Islet of Langerhans (tissue), 1 donor: Measurements from ENCODE around the gene ATAD3C.
"Not testable (repeated sequence)": the region's sequence is repeated elsewhere in the genome, so short reads cannot be mapped to it uniquely, and the experiment has no call there.

Source experiments
- FAIRE-seq: peaks from one replicate; lab custom pipeline; 2011; peaks lifted over from hg19 to GRCh38; lab: Jason Lieb, UNC

Gene ATAD3C

DNA sequence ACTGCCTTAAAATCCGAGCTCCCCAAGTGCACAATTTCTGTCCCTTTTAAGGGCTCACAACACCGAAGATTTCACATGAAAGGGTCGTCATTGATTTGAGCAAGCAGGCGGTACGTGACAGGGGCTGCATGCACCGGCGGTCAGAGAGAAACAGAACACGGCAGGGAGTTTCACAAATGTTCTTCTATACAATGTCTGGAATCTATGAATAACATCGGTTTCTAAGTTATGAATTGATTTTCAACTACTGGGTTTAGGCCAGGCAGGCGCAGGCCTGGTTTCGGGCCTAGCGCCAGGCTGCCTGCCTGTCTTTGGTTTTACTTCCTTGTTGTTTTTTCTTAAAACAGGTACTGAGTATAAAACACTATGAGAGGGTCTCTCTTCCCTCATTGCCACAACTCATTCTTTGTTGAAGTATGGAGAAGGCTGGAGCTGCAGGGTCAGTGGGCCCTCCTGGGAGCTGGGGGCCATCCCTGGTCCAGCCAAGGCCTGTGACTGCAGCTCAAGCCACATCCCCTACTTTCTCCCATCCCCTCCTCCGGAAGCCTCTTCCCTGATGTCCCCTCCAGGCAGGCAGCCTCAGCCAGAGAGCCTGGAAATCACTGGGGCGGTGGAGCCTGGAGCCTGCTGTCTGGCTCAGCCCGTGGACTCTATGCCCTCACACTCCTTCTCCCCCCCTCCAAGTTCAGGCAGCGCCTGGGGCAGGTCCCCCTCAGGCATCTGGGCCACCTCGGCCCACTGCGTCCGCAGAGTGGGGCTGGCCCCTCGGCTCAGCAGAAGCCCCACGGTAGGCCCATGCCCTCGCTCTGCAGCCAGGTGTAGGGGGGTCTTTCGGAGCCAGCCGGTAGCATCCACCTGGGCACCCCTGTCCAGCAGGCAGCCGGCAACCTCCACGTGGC, 30.8 kb upstream of the ATAD3C start:
- FAIRE-seq, result no peak

- no peak for FAIRE-seq
These were observed 30.1 kb upstream of the ATAD3C start for GRCh38 chr1:1419363-1419812.

DNA sequence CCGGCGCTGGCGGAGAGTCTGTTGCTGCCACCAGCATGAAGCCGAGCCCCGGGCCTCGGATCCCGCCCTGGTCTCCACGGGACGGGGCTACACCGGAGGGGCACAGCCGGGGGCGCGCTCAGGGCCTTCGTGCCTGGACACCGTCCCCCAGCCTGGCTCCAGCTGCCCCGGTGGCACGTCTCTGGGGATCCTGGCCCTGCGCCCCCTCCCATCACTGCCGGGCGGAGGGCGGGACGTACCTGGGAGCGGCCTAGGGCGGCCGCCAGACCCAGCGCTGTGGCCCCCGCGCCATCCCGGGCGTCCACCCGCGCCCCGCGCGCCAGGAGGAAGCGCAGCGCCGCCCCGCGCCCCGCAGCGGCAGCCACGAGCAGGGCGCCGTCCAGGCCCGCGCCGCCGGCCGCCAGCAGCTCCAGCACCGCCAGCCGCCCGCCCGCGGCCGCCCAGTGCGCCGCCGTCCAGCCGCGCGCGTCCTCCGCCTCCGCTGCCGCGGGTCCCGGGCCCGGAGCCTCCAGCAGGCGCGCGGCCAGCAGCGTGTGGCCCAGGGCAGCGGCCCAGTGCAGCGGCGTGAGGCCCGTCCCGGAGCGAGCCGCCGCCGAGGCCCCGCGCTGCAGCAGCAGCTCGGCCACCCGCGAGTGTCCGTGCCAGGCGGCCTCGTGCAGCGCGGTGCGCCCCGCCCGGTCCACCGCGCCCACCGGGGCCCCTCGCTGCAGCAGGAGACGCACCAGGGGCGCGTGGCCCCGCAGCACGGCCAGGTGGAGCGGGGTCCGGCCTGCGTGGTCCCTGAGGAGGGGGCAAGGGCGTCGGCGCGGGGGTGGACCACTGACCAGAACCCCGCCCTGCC, 29.5 kb upstream of the ATAD3C start:
- no peak for FAIRE-seq

DNA sequence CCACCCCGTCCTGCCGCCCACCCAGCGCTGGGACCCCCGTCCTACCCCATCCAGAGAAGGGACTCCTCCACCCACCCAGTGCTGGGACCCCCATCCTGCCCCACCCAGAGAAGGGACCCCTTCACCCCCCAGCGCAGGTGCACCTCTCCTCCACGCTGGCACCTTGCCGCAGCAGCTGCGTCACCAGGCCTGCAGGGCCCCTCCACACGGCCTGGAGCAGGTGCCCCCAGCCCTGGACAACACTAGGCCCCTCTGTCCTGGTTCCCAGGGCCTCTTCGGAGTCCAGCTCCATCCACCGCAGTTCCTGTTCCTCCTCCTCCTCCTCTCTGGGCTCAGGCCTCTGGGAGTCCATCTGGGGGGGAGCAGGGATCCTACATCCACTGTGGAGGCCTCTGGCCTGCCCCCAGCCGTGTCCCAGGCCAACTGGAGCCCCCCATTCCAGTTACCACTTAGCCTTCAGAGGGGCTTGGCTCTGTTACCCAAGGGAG, 28.8 kb upstream of the ATAD3C start:
- FAIRE-seq, result no peak

DNA sequence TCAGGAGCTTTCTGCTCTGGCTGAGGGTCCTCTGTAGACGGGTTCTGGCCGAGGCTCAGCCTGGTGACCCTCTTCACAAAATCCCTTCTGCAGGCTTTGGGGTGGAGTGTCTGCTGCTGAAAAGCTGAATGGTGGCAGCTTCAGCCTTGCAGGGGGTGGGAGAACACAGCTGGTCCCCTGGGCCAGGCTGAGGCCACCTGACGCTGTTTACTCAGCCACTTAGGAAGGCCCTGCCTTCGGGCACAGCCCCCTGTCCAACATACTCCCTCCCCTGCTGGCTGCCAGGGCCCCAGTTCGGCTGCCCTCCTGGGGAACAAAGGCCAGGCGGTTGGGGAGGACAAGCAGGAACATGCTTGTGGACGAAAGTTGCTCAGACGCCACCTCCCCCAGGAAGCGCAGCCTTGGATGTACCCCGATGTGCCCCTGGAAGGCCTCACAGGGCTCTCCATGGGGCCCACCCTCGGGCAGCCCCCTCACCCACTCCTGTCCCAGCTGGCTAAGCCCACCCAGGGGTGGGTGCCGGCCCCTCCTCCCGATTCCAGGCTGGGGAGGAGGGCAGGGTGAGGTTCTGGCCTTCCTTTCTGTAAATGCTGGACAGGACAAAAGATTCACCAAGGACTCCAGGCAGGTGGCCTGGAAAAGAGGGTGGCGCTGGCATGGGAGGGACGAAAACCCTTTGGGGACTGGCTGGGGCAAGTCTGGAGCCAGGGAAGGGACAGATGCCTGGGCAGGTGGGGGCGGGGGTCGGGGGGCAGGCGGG, 28.2 kb upstream of the ATAD3C start, which contains the start of gene ANKRD65:
TSS of gene ANKRD65 (minus strand) at position 130 of the 760 bp plus-strand sequence. CDS start 271 bp downstream, outside the sequence.
- no peak for FAIRE-seq

- FAIRE-seq, result no peak
These were observed 27.5 kb upstream of the ATAD3C start for GRCh38 chr1:1421907-1422464.

DNA sequence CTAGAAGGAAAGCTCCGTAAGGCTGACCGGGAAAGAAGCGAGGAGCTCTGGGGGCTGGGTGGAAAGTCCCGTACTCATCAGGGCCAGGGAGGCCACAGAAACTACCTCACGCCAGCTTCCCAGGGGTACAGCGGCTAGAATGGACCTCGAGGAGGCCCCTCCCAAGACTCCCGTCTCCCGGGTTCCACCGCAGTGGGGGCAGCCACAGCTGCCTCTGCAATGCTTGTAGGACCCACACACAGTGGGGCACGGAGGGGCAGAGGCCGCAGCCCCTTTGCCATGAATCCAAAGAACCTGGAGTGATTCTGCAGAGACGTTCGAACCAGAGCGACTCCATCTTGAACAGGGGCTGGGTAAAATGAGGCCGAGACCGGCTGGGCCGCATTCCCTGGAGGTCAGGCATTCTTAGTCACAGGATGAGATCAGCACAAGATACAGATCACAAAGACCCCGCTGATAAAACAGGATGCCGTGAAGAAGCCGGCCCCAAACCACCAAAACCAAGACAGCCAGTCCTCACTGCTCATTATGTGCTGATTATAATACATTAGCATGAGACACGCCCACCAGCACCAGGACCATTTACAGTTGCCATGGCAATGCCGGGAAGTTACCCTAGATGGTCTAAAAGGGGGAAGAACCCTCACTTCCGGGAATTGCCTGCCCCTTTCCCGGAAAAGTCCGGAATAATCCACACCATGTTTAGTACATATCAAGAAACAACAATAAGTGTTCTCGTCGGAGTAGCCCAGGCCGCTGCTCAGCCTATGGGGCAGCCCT, 26.8 kb upstream of the ATAD3C start:
- FAIRE-seq, result no peak

DNA sequence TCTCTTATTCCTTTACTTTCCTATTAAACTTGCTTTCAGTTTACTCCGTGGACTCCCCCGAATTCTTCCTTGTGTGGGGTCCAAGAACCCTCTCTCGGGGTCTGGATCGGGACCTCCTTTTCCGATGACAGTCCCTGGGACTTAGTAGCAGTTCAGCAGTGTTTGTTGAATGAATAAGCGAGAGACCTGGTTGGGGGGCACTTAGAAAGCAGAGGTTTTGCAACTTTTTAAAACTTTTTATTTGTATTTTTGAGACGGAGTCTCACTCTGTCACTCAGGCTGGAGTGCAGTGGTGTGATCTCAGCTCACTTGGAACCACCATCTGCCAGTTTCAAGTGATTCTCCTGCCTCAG, 26.3 kb upstream of the ATAD3C start:
- FAIRE-seq, result no peak

DNA sequence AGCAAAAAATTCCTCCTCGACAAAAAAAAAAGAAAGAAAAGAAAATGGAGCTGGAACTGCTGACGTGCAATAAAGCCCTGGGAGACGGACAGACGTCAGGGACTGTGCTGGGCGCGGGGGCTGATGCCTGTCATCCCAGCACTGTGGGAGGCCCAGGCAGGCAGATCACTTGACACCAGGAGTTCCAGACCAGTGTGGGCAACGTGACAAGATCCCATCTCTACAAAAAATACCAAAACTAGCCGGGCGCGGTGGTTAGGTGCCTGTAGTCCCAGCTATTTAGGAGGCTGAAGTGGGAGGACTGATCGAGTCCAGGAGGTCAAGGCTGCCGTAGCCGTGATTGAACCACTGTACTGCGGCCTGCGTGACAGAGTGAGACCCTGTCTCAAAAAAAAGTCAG, 24.8 kb upstream of the ATAD3C start:
- no peak for FAIRE-seq

DNA sequence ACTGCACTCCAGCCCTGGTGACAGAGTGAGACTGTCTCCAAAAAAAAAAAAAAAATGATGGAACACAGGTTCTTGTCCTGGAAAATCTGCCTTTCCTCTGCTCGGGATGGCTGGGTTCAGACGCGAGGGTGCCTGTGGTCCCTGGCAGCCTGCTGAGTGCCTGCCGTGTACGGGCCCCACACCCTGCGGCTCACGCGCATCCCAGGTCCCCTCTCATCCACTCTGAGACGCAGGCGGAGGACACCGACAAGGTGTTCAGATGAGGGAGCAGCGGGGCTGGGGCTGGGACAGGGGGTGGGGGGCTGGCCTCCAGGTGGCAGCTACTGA, 24.1 kb upstream of the ATAD3C start:
- FAIRE-seq, result no peak

GRCh38 chr1:1425753-1426495, 23.6 kb upstream of the ATAD3C start:
- no peak for FAIRE-seq

GRCh38 chr1:1426496-1427105, 22.9 kb upstream of the ATAD3C start:
- FAIRE-seq, result no peak

- FAIRE-seq, result no peak
These were observed 22.2 kb upstream of the ATAD3C start for GRCh38 chr1:1427106-1427819.

DNA sequence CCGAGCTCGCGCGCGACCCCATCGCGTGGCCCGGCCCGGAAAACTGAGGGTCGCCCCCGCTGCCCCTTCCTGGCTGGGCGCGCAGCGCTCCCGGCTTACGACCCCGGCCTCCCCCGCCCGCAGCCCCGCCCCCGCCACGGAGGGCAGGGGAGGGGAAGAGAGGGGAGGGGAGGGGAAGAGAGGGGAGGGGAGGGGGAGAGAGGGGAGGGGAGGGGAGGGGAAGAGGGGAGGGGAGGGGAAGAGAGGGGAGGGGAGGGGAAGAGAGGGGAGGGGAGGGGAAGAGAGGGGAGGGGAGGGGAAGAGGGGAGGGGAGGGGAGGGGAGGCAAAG, 21.7 kb upstream of the ATAD3C start:
- FAIRE-seq, result no peak

- FAIRE-seq, result no peak
These were observed 21.3 kb upstream of the ATAD3C start for GRCh38 chr1:1428174-1428573.

DNA sequence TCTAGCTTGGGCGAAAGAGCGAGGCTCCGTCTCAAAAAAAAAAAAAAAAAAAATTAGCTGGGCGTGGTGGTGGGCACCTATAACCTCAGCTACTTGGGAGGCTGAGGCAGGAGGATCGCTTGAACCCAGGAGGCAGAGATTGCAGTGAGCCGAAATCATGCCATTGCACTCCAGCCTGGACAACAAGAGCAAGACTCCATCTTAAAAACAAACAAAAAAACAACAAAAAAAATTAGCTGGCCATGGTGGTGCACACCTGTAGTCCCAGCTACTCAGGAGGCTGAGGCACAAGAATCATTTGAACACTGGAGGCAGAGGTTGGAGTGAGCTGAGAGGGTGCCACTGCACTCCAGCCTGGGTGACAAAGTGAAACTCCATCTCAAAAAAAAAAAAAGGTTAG, 20.5 kb upstream of the ATAD3C start:
- FAIRE-seq, result not testable (repeated sequence)

GRCh38 chr1:1429671-1430073, 19.8 kb upstream of the ATAD3C start:
- FAIRE-seq, result no peak

GRCh38 chr1:1430114-1430982, 19.1 kb upstream of the ATAD3C start:
- peak; percentile 85 for FAIRE-seq
